B cell (primary cell): Measurements from ENCODE around the gene MAMLD1.

Experiments
- EZH2 ChIP-seq: IDR thresholded peaks from 2 replicates; pipeline ENCODE4 v1.6.1; 2012; ENCODE audit warnings: borderline replicate concordance, low read depth, mild to moderate bottlenecking, moderate library complexity, low read length; ENCODE audit not compliant: insufficient read depth, poor library complexity, severe bottlenecking
- TF ChIP-seq, protein P1 (sequence below): fragments of 200-600 bp; IDR thresholded peaks from one replicate; pipeline ENCODE4 v1.8.0; 2022; ENCODE audit warnings: antibody characterized with exemption, mild to moderate bottlenecking

DNA sequence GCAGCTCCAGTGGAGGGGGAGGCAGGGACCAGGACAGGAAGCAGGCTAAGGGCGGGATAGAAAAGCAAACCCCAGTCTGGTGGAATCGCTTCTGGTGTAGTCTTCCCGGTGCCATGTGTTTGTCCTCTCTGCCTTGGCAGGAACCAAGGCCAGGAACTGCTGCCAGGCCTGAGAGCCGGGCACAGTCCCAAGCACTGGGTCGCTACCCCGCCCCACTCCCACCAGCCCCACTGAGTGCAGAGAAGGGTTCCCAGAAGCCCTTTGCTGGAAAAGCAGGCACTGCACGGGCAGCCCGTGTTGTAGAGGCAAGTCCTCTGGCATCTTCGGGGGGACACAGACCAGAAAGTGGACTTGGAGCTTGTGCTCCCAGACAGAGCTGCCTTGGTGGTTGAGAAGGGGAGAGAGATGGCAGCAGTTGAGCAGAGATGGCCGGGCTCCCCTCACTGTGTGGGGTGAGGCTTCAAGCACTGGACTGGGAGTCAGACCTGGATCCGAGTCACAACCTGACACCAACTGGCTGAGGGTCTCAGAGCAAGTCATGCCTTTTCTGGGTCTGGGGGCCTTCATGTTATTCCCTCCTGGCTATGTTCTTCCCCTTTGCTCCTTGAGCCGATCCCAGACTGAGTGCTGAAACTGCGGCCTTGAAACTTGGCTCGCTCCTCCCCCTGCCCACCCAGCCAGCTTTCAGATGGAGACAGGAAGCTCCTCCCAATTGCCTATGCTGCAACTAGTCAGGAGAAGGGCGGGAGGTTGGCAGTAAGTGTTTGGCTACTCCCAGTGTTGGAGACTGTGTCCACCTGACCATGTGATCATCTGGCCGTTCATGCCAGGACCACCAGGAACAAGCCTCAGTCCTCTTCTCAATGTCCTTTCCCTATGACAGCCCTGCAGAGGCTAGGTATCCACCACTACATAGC, 145.6 kb downstream of the MAMLD1 start:
- no peak for TF ChIP-seq EZH2
- TF ChIP-seq, protein P1, sequence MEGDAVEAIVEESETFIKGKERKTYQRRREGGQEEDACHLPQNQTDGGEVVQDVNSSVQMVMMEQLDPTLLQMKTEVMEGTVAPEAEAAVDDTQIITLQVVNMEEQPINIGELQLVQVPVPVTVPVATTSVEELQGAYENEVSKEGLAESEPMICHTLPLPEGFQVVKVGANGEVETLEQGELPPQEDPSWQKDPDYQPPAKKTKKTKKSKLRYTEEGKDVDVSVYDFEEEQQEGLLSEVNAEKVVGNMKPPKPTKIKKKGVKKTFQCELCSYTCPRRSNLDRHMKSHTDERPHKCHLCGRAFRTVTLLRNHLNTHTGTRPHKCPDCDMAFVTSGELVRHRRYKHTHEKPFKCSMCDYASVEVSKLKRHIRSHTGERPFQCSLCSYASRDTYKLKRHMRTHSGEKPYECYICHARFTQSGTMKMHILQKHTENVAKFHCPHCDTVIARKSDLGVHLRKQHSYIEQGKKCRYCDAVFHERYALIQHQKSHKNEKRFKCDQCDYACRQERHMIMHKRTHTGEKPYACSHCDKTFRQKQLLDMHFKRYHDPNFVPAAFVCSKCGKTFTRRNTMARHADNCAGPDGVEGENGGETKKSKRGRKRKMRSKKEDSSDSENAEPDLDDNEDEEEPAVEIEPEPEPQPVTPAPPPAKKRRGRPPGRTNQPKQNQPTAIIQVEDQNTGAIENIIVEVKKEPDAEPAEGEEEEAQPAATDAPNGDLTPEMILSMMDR: no peak
